LNCaP clone FGC (cell line): ENCODE results near the gene SNX14.

Source experiments
- DNase-seq: peaks from one replicate; pipeline ENCODE4 v3.0.0-alpha.2; 2011; ENCODE audit warnings: low read depth
- H3K4me3 ChIP-seq: 2 replicates; pipeline ENCODE4 v1.5.1; 2011; ENCODE audit warnings: mild to moderate bottlenecking, low read depth, low read length, control low read depth
- TF ChIP-seq, protein P1 (sequence below): IDR thresholded peaks from 2 replicates; pipeline ENCODE4 v1.5.1; 2012; ENCODE audit warnings: mild to moderate bottlenecking; ENCODE audit not compliant: control insufficient read depth, insufficient read depth; ENCODE audit errors: extremely low read depth

The SNX14 gene

DNA sequence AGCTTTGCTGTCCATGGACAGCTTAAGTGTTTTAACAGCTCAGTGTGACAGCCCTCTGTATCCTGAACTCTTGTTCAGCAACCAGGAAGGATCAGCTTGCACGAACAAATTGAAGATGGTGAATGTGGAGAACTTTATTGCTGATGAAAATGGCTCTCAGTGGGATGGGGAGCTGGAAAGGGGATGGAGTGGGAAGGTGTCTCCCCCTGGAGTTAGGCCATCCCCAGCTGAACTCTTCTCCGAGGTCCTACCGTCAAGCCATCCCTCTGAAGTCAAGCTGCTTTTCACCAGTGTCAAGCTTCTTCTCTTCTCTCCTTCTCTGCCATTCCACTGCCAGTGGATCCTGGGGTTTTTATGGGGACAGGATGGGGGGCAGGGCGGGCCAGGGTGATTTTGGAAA lies 117.1 kb downstream of the SNX14 start:
- no peak for DNase-seq
- TF ChIP-seq, protein P1, sequence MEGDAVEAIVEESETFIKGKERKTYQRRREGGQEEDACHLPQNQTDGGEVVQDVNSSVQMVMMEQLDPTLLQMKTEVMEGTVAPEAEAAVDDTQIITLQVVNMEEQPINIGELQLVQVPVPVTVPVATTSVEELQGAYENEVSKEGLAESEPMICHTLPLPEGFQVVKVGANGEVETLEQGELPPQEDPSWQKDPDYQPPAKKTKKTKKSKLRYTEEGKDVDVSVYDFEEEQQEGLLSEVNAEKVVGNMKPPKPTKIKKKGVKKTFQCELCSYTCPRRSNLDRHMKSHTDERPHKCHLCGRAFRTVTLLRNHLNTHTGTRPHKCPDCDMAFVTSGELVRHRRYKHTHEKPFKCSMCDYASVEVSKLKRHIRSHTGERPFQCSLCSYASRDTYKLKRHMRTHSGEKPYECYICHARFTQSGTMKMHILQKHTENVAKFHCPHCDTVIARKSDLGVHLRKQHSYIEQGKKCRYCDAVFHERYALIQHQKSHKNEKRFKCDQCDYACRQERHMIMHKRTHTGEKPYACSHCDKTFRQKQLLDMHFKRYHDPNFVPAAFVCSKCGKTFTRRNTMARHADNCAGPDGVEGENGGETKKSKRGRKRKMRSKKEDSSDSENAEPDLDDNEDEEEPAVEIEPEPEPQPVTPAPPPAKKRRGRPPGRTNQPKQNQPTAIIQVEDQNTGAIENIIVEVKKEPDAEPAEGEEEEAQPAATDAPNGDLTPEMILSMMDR, result no peak
- H3K4me3 ChIP-seq, result no peak overlapping the region

GRCh38 chr6:85473748-85474147 lies 119.9 kb downstream of the SNX14 start:
- H3K4me3 ChIP-seq, result no peak overlapping the region
- TF ChIP-seq, protein P1, result no peak
- DNase-seq, result no peak

- H3K4me3 ChIP-seq, result no peak overlapping the region
- DNase-seq, result no peak
- TF ChIP-seq, protein P1, result no peak
Measured at GRCh38 chr6:85472744-85473143, 120.9 kb downstream of the SNX14 start.

DNA sequence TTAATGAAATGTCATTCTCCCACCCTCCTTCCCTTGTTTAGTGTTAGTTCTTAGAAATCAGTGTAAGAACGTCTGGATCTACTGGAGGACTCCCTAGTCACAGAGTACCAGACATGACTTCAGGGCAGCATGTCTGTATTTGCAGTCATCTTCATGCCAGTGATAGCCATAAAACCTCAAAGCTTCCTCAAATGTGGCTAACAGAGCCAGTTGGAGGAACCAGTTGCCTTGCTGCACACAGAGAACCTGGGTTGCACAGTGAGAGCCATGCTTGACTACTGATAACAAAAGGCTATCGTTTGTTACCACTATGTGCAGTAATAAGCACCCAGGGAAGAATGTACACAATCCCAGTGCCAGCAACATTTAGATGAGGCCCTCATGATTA lies 123.6 kb downstream of the SNX14 start:
- TF ChIP-seq, protein P1, result no peak
- DNase-seq, result no peak
- no peak overlapping the region for H3K4me3 ChIP-seq

DNA sequence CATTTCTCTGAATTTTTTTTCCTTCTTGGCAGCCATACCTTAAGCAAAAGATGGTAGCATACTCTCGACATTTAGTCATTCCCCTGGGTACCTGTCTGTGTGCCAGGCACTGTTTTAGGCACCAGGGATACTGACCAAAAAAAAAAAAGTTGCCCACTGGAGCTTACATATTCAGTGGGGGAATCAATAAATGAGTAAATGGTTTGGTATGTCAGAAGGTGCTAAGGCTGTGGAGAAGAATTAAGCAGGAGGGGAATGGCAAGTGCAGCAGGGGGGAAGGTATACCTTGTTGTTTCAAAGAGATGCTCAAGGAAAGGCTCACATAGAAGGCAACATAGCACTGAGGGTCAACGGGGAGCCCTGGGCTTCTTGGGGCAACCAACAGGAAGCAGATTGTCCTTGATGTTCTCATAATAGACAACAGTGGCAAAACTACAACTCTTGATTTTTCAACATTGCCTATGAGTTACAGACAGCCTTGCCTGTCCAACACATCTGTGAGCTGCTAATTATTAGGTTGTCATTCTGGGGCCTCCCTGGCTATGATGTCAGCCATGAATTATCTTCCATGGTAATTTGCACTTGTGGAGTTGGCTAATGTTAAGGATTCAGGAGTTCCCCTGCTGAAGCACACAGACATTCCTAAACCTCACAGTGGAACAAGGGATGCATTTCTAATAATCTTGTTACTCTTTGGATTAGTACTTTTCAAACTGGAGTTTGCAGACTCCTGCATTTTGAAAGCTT lies 124.2 kb downstream of the SNX14 start:
- DNase-seq, result no peak
- H3K4me3 ChIP-seq, result no peak overlapping the region
- TF ChIP-seq, protein P1, result no peak

GRCh38 chr6:85468326-85468725 lies 125.3 kb downstream of the SNX14 start:
- TF ChIP-seq, protein P1, result no peak
- no peak overlapping the region for H3K4me3 ChIP-seq
- DNase-seq, result no peak

GRCh38 chr6:85465762-85466161 lies 127.9 kb downstream of the SNX14 start:
- no peak overlapping the region for H3K4me3 ChIP-seq
- DNase-seq, result no peak
- TF ChIP-seq, protein P1, result no peak
